ENCODE measurements around the gene PPP6R2.
"Not testable (repeated sequence)": the region's sequence is repeated elsewhere in the genome, so short reads cannot be mapped to it uniquely, and the experiment has no call there.

PPP6R2 gene

GRCh38 chr22:50396751-50397370 is 53.7 kb downstream of the PPP6R2 start:
- no peak for TF ChIP-seq CTCF (IDR thresholded peaks at IDR 0.05; ENCODE audit: borderline replicate concordance, control extremely low read depth, extremely low read depth, insufficient read depth, missing control alignments)
- in situ Hi-C loops (cut with MboI; ENCODE audit: low sequenced_read_pairs, unreplicated experiment), result no loop called here
- no peak for DNase-seq (ENCODE audit: low spot score)

DNA sequence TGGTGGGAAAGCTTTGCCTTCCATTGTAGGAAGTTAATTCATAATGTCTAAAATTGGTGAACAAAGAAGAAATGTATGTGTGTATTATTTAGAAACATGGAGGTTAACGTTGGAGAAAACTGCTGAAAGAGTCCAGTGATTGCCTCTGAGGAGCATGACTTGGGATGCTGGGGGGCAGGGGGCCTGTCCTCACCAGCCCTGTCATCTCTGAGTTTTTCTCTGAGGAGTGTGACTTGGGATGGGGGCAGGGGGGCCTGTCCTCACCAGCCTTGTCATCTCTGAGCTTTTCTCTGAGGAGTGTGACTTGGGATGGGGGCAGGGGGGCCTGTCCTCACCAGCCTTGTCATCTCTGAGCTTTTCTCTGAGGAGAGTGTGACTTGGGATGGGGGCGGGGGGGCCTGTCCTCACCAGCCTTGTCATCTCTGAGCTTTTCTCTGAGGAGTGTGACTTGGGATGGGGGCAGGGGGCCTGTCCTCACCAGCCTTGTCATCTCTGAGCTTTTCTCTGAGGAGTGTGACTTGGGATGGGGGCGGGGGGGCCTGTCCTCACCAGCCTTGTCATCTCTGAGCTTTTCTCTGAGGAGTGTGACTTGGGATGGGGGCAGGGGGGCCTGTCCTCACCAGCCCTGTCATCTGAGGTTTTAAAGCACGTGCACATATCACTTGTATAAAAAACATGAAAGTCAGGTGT is 54.4 kb downstream of the PPP6R2 start:
- in situ Hi-C loops (cut with MboI; ENCODE audit: low sequenced_read_pairs, unreplicated experiment); DNase-seq (ENCODE audit: low spot score): not testable (repeated sequence)

GRCh38 chr22:50398831-50399648 is 55.9 kb downstream of the PPP6R2 start:
- in situ Hi-C loops (cut with MboI; ENCODE audit: low sequenced_read_pairs, unreplicated experiment), result no loop called here
- no peak for TF ChIP-seq CTCF (IDR thresholded peaks at IDR 0.05; ENCODE audit: borderline replicate concordance, control extremely low read depth, extremely low read depth, insufficient read depth, missing control alignments)
- no peak for DNase-seq (ENCODE audit: low spot score)

GRCh38 chr22:50399751-50400331 is 56.7 kb downstream of the PPP6R2 start:
- DNase-seq (ENCODE audit: low spot score), result peak; percentile 65
- TF ChIP-seq CTCF (IDR thresholded peaks at IDR 0.05; ENCODE audit: borderline replicate concordance, control extremely low read depth, extremely low read depth, insufficient read depth, missing control alignments), result peak; percentile 72
- in situ Hi-C loops (cut with MboI; ENCODE audit: low sequenced_read_pairs, unreplicated experiment), result no loop called here

DNA sequence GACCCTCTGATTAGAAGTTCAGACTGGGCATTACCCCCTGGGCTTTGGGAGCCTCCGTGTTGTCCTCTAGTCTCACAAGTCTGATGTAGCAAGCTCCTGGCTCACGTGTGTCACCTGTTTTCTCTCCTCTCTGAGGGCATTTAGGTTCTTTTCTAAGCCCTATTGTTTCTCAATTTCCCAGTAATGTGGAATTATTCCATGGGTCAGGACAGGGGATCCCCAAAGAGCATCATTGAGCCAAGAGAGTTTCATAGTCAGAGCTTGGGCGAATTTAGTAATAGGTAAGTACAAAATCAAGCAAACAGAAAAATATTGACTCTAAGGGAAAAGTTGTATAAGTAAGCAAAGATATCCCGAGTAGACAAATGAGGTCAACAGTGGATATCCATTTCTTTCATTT is 57.3 kb downstream of the PPP6R2 start:
- in situ Hi-C loops (cut with MboI; ENCODE audit: low sequenced_read_pairs, unreplicated experiment), result no loop called here
- no peak for TF ChIP-seq CTCF (IDR thresholded peaks at IDR 0.05; ENCODE audit: borderline replicate concordance, control extremely low read depth, extremely low read depth, insufficient read depth, missing control alignments)
- no peak for DNase-seq (ENCODE audit: low spot score)

- DNase-seq (ENCODE audit: low spot score), result no peak
- TF ChIP-seq CTCF (IDR thresholded peaks at IDR 0.05; ENCODE audit: borderline replicate concordance, control extremely low read depth, extremely low read depth, insufficient read depth, missing control alignments), result no peak
- in situ Hi-C loops (cut with MboI; ENCODE audit: low sequenced_read_pairs, unreplicated experiment), result no loop called here
Observed at GRCh38 chr22:50400931-50401330, 57.8 kb downstream of the PPP6R2 start.
